Osteocyte (in vitro differentiated cells): ENCODE measurements around the gene SUGP2. TPM values are rescaled to one million over a fixed set of nuclear protein-coding genes. Genes with fewer than 3 reads are reported as not detected.

Experiments used
- DNase-seq: peaks from one replicate; pipeline ENCODE4 v3.0.0; 2021; ENCODE audit warnings: mixed read lengths; ENCODE audit not compliant: unreplicated experiment; ENCODE audit errors: extremely low spot score
- H3K27ac Mint-ChIP-seq: one replicate; pipeline ENCODE4 v1.8.0; 2021; ENCODE audit warnings: mild to moderate bottlenecking, mixed read lengths; ENCODE audit not compliant: unreplicated experiment
- H3K27me3 Mint-ChIP-seq: one replicate; pipeline ENCODE4 v1.8.0; 2021; ENCODE audit warnings: mixed read lengths; ENCODE audit not compliant: unreplicated experiment
- H3K36me3 Mint-ChIP-seq: one replicate; pipeline ENCODE4 v1.8.0; 2021; ENCODE audit warnings: mixed read lengths; ENCODE audit not compliant: unreplicated experiment
- H3K4me1 Mint-ChIP-seq: one replicate; pipeline ENCODE4 v1.8.0; 2021; ENCODE audit warnings: mixed read lengths; ENCODE audit not compliant: unreplicated experiment
- H3K4me3 Mint-ChIP-seq: one replicate; pipeline ENCODE4 v1.8.0; 2021; ENCODE audit warnings: mild to moderate bottlenecking, moderate library complexity, mixed read lengths; ENCODE audit not compliant: unreplicated experiment
- H3K9me3 Mint-ChIP-seq: one replicate; pipeline ENCODE4 v1.8.0; 2021; ENCODE audit warnings: mixed read lengths; ENCODE audit not compliant: unreplicated experiment
- total RNA-seq: library from RNA; stranded (reverse); gene quantifications from 2 replicates; pipeline ENCODE4 v1.2.1, GENCODE V29; 2021
- TF ChIP-seq, protein P1 (sequence below): fragments of 200-600 bp; sonication (generic); IDR thresholded peaks from 2 replicates; pipeline ENCODE4 v1.5.0; 2021; ENCODE audit warnings: antibody characterized with exemption, mild to moderate bottlenecking, moderate library complexity

SUGP2 gene
- total RNA-seq, 1 donor from 2014 or later = 77.6 TPM

DNA sequence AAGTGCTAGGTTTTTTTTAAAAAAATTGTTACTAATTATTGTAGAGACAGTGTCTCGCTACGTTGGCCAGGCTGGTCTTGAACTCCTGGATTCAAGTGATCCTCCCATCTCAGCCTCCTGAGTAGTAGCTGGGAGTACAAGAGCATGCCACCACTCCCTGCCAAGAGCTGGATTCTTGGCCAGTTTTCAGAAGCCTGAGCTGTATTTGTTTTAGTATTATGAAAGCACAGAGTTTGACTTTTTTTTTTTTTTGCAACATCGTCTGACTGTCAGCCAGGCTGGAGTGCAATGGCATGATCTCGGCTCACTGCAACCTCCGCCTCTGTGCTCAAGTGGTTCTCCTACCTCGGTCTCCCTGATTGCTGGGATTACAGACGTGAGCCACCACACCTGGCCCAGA is 7.1 kb upstream of the SUGP2 start:
- TF ChIP-seq, protein P1, sequence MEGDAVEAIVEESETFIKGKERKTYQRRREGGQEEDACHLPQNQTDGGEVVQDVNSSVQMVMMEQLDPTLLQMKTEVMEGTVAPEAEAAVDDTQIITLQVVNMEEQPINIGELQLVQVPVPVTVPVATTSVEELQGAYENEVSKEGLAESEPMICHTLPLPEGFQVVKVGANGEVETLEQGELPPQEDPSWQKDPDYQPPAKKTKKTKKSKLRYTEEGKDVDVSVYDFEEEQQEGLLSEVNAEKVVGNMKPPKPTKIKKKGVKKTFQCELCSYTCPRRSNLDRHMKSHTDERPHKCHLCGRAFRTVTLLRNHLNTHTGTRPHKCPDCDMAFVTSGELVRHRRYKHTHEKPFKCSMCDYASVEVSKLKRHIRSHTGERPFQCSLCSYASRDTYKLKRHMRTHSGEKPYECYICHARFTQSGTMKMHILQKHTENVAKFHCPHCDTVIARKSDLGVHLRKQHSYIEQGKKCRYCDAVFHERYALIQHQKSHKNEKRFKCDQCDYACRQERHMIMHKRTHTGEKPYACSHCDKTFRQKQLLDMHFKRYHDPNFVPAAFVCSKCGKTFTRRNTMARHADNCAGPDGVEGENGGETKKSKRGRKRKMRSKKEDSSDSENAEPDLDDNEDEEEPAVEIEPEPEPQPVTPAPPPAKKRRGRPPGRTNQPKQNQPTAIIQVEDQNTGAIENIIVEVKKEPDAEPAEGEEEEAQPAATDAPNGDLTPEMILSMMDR = no peak
- Mint-ChIP-seq H3K27ac (peak overlapping the region; percentile 56), H3K4me1 (peaks cover 12% of the 10 kb centered on the region), H3K9me3 (no peaks in the 10 kb centered on the region), H3K4me3 (no peak overlapping the region), H3K36me3 (peaks cover 7% of the 10 kb centered on the region), H3K27me3 (no peaks in the 10 kb centered on the region)
- DNase-seq = no peak

GRCh38 chr19:19039901-19040300 is 6.6 kb upstream of the SUGP2 start:
- Mint-ChIP-seq H3K27ac (no peak overlapping the region), H3K27me3 (no peaks in the 10 kb centered on the region), H3K9me3 (no peaks in the 10 kb centered on the region), H3K36me3 (peaks cover 5% of the 10 kb centered on the region), H3K4me3 (no peak overlapping the region), H3K4me1 (peaks cover 16% of the 10 kb centered on the region)
- TF ChIP-seq, protein P1 = no peak
- no peak for DNase-seq

DNA sequence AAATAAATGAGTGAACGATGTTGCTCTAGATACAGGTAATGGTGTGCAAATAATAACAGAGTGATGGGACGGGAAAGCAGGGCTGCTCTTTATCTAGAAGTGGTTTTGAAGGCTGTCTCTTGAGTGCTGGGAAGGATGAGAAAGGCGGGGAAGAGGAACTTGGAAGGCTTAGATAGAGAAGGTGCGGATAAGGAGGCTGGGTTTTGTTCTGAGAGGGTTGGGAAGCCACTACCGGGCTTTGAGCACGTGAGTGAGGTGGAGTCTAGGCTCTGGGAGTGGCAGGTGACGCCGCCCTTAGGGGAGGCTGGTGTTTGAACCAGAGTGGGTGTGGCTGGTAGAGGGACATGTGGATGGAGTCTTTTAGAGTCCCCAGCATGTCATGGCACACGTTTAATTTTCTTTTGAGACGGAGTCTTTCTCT is 897 bp upstream of the SUGP2 start:
- peak overlapping the region; percentile 80 for H3K4me3 Mint-ChIP-seq
- H3K27ac Mint-ChIP-seq = peak overlapping the region; percentile 73
- peaks cover 26% of the 10 kb centered on the region for H3K4me1 Mint-ChIP-seq
- H3K9me3 Mint-ChIP-seq = no peaks in the 10 kb centered on the region
- TF ChIP-seq, protein P1 = no peak
- no peak for DNase-seq
- no peaks in the 10 kb centered on the region for H3K27me3 Mint-ChIP-seq
- peaks cover 4% of the 10 kb centered on the region for H3K36me3 Mint-ChIP-seq

DNA sequence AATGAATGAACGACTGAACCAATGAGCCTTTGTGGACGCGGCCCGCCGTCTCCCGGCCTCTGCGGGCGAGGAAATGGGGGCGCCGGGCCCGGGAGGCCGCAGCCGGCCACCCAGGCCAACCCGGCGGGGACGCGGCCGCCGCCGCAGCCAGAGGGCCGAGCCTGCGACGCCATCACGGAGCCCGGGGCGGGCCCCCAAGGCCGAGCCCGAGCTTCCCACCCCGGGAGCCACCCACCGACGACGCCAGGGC is 216 bp downstream of the SUGP2 start:
- no peak for DNase-seq
- peak overlapping the region; percentile 84 for H3K27ac Mint-ChIP-seq
- TF ChIP-seq, protein P1 = no peak
- peaks cover 10% of the 10 kb centered on the region for H3K36me3 Mint-ChIP-seq
- no peaks in the 10 kb centered on the region for H3K9me3 Mint-ChIP-seq
- peak overlapping the region; percentile 81 for H3K4me3 Mint-ChIP-seq
- peaks cover 26% of the 10 kb centered on the region for H3K4me1 Mint-ChIP-seq
- H3K27me3 Mint-ChIP-seq = no peaks in the 10 kb centered on the region

DNA sequence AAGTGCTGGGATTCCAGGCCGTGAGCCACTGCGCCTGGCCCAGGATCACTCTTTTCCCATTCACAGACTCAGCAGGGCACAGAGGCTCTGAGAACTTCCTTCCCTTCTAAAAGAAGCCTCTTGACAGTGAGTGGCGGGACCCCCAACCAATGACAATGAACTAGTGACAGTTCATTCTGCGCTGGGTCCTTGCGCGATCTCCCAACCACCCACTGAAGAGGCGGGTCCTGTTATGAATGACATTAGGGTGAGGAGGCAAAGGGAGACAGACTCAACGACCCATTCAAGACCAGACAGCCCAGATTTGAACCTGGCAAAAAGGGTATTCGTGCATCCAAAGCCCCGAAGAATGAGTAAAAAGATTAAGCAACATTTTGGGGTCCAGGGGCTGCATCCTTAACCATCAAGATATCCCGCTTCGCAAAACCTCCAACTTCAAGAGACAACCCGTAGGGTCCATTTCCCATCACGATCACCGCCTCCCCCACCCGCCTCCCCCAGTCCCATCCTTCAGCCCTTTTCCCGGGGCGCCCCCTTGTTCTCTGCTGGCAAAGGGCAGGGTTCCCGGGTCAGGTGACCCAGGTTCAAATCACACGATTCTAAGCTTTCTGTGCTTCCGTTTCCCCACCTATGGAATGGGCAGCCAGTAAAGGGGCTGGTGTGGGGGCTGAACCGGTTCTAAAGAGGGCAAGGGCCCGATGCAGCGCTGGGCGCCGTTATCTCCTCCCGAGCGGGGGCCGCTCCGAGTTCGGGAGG is 719 bp downstream of the SUGP2 start:
- H3K9me3 Mint-ChIP-seq = no peaks in the 10 kb centered on the region
- TF ChIP-seq, protein P1 = no peak
- no peaks in the 10 kb centered on the region for H3K27me3 Mint-ChIP-seq
- peaks cover 26% of the 10 kb centered on the region for H3K4me1 Mint-ChIP-seq
- peaks cover 14% of the 10 kb centered on the region for H3K36me3 Mint-ChIP-seq
- peak; percentile 93 for DNase-seq
- H3K27ac Mint-ChIP-seq = peak overlapping the region; percentile 84
- peak overlapping the region; percentile 81 for H3K4me3 Mint-ChIP-seq
